ENCODE data around the gene SORCS3.

GRCh38 chr10:104907521-104907920 lies 266.4 kb downstream of the SORCS3 start:
- no peak for TF ChIP-seq CTCF (IDR thresholded peaks at IDR 0.05; ENCODE audit: poor library complexity, severe bottlenecking)
- no peak for TF ChIP-seq EZH2 (IDR thresholded peaks at IDR 0.05; ENCODE audit: borderline replicate concordance, insufficient read depth, low read length, poor library complexity, severe bottlenecking)
- no peak for TF ChIP-seq POLR2AphosphoS5 (IDR thresholded peaks at IDR 0.05)
- no peak for TF ChIP-seq MXI1 (conservative IDR thresholded peaks at IDR 0.05; ENCODE audit: poor library complexity, severe bottlenecking)
- no peak for TF ChIP-seq RAD21 (conservative IDR thresholded peaks at IDR 0.05)
- no peak for TF ChIP-seq REST (IDR thresholded peaks at IDR 0.05; ENCODE audit: borderline replicate concordance)
- TF ChIP-seq EP300 (conservative IDR thresholded peaks at IDR 0.05; ENCODE audit: poor library complexity, severe bottlenecking), result no peak
- no peak for TF ChIP-seq TAF1 (IDR thresholded peaks at IDR 0.05; ENCODE audit: low read depth)
